IMR-90 (cell line): Measurements from ENCODE around the gene KCNAB3. TPM values are rescaled to one million over a fixed set of nuclear protein-coding genes. Genes with fewer than 3 reads are reported as not detected.
A peak's percentile ranks its signal among the peaks of the same experiment; 100 is the strongest.

Experiments used
- ATAC-seq: fragments of 200-7000 bp; cut with Tn5 transposase; 2 replicates; pipeline ENCODE4 v1.9.1; 2020; ENCODE audit warnings: low read depth, mild to moderate bottlenecking, moderate library complexity
- BruUV-seq: library from RNA; stranded (reverse); fragments of 400-500 nt; replicated peaks from 2 replicates; lab custom pipeline; 2021; lab: Mats Ljungman, UMichigan
- CTCF ChIA-PET: fragments of 300-600 bp; formaldehyde crosslinking; extraction: SDS; loops from one replicate; lab custom pipeline; 2021; ENCODE audit warnings: antibody characterized with exemption; lab: Yijun Ruan, JAX
- POLR2A ChIA-PET: fragments of 300-600 bp; sonication (Branson Sonifier 250); formaldehyde crosslinking; loops from one replicate; lab custom pipeline; 2022; ENCODE audit warnings: antibody characterized with exemption; ENCODE audit not compliant: unreplicated experiment; lab: Charles Lee
- DNase-seq: peaks from one replicate; pipeline ENCODE4 v3.0.0; 2013
- H2AFZ ChIP-seq: replicated peaks from 2 replicates; pipeline ENCODE3; 2013; ENCODE audit warnings: low read length, mild to moderate bottlenecking; ENCODE audit not compliant: poor library complexity
- H2AK5ac ChIP-seq: 2 replicates; pipeline ENCODE4 v1.6.1; 2013; ENCODE audit warnings: low read depth, low read length, inconsistent platforms
- H2AK9ac ChIP-seq: replicated peaks from 2 replicates; pipeline ENCODE3; 2013; ENCODE audit warnings: mild to moderate bottlenecking, low read depth, low read length, moderate library complexity; ENCODE audit not compliant: poor library complexity
- H2BK120ac ChIP-seq: 2 replicates; pipeline ENCODE4 v1.6.1; 2013; ENCODE audit warnings: low read depth, low read length, inconsistent platforms
- H2BK15ac ChIP-seq: 3 replicates; pipeline ENCODE4 v1.6.1; 2013; ENCODE audit warnings: low read depth, low read length, inconsistent platforms
- H2BK20ac ChIP-seq: 2 replicates; pipeline ENCODE4 v1.6.1; 2013; ENCODE audit warnings: low read depth, mild to moderate bottlenecking, inconsistent platforms, low read length, moderate library complexity
- H2BK5ac ChIP-seq: 2 replicates; pipeline ENCODE4 v1.6.1; 2013; ENCODE audit warnings: mild to moderate bottlenecking, low read depth, low read length, inconsistent platforms; ENCODE audit not compliant: poor library complexity, severe bottlenecking
- H3K14ac ChIP-seq: replicated peaks from 2 replicates; pipeline ENCODE4 v1.6.1; 2013; ENCODE audit warnings: low read depth, low read length, inconsistent platforms
- H3K18ac ChIP-seq: 2 replicates; pipeline ENCODE4 v1.6.1; 2013; ENCODE audit warnings: low read depth, low read length, control low read depth
- H3K23ac ChIP-seq: 2 replicates; pipeline ENCODE4 v1.6.1; 2013; ENCODE audit warnings: low read depth, low read length, inconsistent platforms
- H3K27ac ChIP-seq: 2 replicates; pipeline ENCODE4 v1.5.1; 2013; ENCODE audit warnings: mild to moderate bottlenecking, control low read depth, low read length; ENCODE audit not compliant: insufficient read depth
- H3K27me3 ChIP-seq: 2 replicates; pipeline ENCODE4 v1.6.1; 2013; ENCODE audit warnings: low read length; ENCODE audit not compliant: control insufficient read depth, insufficient read depth
- H3K36me3 ChIP-seq: 2 replicates; pipeline ENCODE4 v1.6.1; 2013; ENCODE audit warnings: low read length, mixed read lengths; ENCODE audit not compliant: control insufficient read depth, insufficient read depth
- H3K4ac ChIP-seq: 2 replicates; pipeline ENCODE4 v1.6.1; 2013; ENCODE audit warnings: low read depth, low read length, inconsistent platforms
- H3K4me1 ChIP-seq: 2 replicates; pipeline ENCODE4 v1.6.1; 2013; ENCODE audit warnings: low read length, mixed read lengths; ENCODE audit not compliant: control insufficient read depth, insufficient read depth
- H3K4me2 ChIP-seq: 2 replicates; pipeline ENCODE4 v1.6.1; 2013; ENCODE audit warnings: low read depth, mild to moderate bottlenecking, control low read depth, low read length, moderate library complexity
- H3K4me3 ChIP-seq: 2 replicates; pipeline ENCODE4 v1.5.1; 2013; ENCODE audit warnings: low read depth, mild to moderate bottlenecking, control low read depth, low read length, moderate library complexity; ENCODE audit not compliant: insufficient read depth
- H3K56ac ChIP-seq: 2 replicates; pipeline ENCODE4 v1.6.1; 2013; ENCODE audit warnings: low read length, inconsistent platforms; ENCODE audit not compliant: insufficient read depth; ENCODE audit errors: extremely low read depth
- H3K79me1 ChIP-seq, 2 experiments: 2 replicates each; pipeline ENCODE4 v1.6.1; 2013; ENCODE audit warnings: low read length in 2 of 2, inconsistent platforms in 1 of 2, low read depth in 1 of 2
- H3K9ac ChIP-seq: 2 replicates; pipeline ENCODE4 v1.6.1; 2013; ENCODE audit warnings: low read depth, low read length, control low read depth
- H3K9me1 ChIP-seq: 2 replicates; pipeline ENCODE4 v1.6.1; 2013; ENCODE audit warnings: low read length, inconsistent platforms; ENCODE audit not compliant: insufficient read depth
- H3K9me3 ChIP-seq: 2 replicates; pipeline ENCODE4 v1.6.1; 2013; ENCODE audit warnings: low read length; ENCODE audit not compliant: control insufficient read depth, insufficient read depth
- H4K20me1 ChIP-seq: 2 replicates; pipeline ENCODE4 v1.6.1; 2013; ENCODE audit warnings: low read length, inconsistent platforms; ENCODE audit not compliant: insufficient read depth
- H4K5ac ChIP-seq: 2 replicates; pipeline ENCODE4 v1.6.1; 2013; ENCODE audit warnings: mild to moderate bottlenecking, low read depth, low read length, control low read depth
- H4K8ac ChIP-seq, 2 experiments: 2 replicates each; pipeline ENCODE4 v1.6.1; 2013; ENCODE audit warnings: low read depth in 2 of 2, low read length in 2 of 2, control low read depth in 1 of 2, inconsistent platforms in 1 of 2
- H4K91ac ChIP-seq: 2 replicates; pipeline ENCODE4 v1.6.1; 2013; ENCODE audit warnings: low read depth, low read length, inconsistent platforms; ENCODE audit not compliant: insufficient read depth
- CTCF ChIP-seq: conservative IDR thresholded peaks from 2 replicates; pipeline ENCODE4 v1.5.1; 2012; ENCODE audit warnings: mild to moderate bottlenecking, low read depth, low read length, improper control_type of control experiment
- RAD21 ChIP-seq: IDR thresholded peaks from 2 replicates; pipeline ENCODE4 v1.6.1; 2012; ENCODE audit warnings: low read length, improper control_type of control experiment
- RFX5 ChIP-seq: IDR thresholded peaks from 2 replicates; pipeline ENCODE4 v1.8.0; 2012; ENCODE audit warnings: low read depth, mild to moderate bottlenecking, low read length, moderate library complexity
- WGBS, 2 experiments: methylation state at CpG; one replicate each; pipeline versions ENCODE4 v1.1.5 to v1.1.7; 2013; ENCODE audit warnings: missing lambda C conversion rate in 2 of 2; ENCODE audit not compliant: insufficient read length in 1 of 2; ENCODE audit errors: extremely low coverage in 2 of 2; 5-methylcytosine and 5-hydroxymethylcytosine counted together
- dilution Hi-C: fragments of 300-500 bp; cut with HindIII; formaldehyde crosslinking; loops from one replicate; pipeline ENCODE4 v1.14.3; 2018; ENCODE audit warnings: low sequenced_read_pairs; ENCODE audit not compliant: unreplicated experiment
- in situ Hi-C: fragments of 300-500 bp; cut with MboI; formaldehyde crosslinking; loops from 3 replicates; pipeline ENCODE4 v1.14.3; 2019; ENCODE audit warnings: low sequenced_read_pairs, inconsistent platforms, mixed read lengths
- intact Hi-C: fragments of 100-400 bp; cut with micrococcal nuclease; formaldehyde crosslinking; loops from 2 replicates; pipeline ENCODE4 v1.10.0; 2022
- polyA plus RNA-seq, 3 experiments: library from polyadenylated mRNA; depleted of rRNA; stranded (reverse); fragments of >200 nt; gene quantifications; 2 replicates each; pipeline ENCODE4 v1.2.3, GENCODE V29; 2012; ENCODE audit warnings: low replicate concordance in 1 of 3
- total RNA-seq: library from RNA; depleted of rRNA; stranded (reverse); fragments of >200 nt; gene quantifications from 2 replicates; pipeline ENCODE4 v1.2.3, GENCODE V29; 2012

KCNAB3 gene
- total and polyA plus RNA-seq, 2 of the 4 experiments (the other 2 are of a cell fraction): 0.36 to 4.2 TPM

DNA sequence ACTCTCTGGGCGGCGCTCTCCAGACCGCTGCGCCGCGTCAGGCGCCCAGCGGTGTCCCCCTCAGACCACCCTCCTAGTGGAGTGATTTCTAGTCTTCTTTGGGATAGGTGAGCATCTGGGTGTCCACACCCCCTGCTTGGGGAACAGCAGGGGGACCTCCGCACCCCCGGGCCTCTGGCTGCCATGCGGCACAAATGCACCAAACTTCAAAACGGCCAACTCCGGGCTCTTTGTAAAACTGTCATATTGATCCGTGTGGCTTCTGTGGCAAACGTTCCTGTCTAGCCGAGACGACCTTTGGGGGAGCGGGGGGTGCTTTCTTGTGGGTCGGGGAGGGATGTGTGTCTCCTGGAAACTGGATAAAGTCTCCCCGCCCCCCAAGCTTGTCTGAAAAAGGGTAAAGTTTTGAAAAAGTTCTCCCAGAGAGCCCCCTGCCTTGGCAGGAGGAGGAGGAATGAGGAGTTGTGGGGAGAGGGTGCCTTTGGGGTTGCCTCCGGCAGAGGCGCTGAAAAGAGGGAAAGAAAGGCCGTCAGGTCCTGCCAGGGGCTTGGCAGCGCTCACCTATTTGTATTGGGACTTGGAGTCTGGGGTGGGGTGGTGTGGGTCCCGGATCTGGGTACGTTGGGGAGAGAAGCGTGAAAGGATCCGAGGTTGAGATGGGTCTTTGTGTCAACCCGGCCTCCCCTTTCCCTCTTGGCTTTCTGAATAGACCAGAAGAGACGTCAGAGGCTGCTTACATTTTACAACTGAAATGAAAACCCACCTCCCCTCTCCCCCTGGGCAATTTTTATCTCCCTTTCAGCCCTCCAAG, 43.2 kb downstream of the KCNAB3 start:
- H2AK9ac ChIP-seq: peak overlapping the region; percentile 100
- peak overlapping the region; percentile 100 for H3K27ac ChIP-seq
- peaks cover 18% of the 10 kb centered on the region for H3K36me3 ChIP-seq
- TF ChIP-seq RFX5: no peak
- TF ChIP-seq RAD21: no peak
- 0 out of 2 replicates have a peak, but pooled peaks have one; percentile 7 for TF ChIP-seq CTCF
- peak overlapping the region; percentile 98 for H3K4me3 ChIP-seq
- peak overlapping the region; percentile 83 for H4K5ac ChIP-seq
- H4K91ac ChIP-seq: peak overlapping the region; percentile 86
- H3K14ac ChIP-seq: peak overlapping the region; percentile 84
- no peaks in the 10 kb centered on the region for H3K27me3 ChIP-seq
- H3K56ac ChIP-seq: peak overlapping the region; percentile 87
- peak overlapping the region; percentile 94 for H3K23ac ChIP-seq
- ATAC-seq: no peak
- H2BK5ac ChIP-seq: peak overlapping the region; percentile 98
- dilution Hi-C loops: no loop called here
- H3K9ac ChIP-seq: peak overlapping the region; percentile 99
- H4K8ac ChIP-seq: peak overlapping the region; percentile 36 to 78
- intact Hi-C loops: no loop called here
- H3K4me1 ChIP-seq: peaks cover 28% of the 10 kb centered on the region
- H2BK120ac ChIP-seq: peak overlapping the region; percentile 87
- H2AFZ ChIP-seq: peak overlapping the region; percentile 86
- peak overlapping the region; percentile 33; the same call in 1 of the 3 replicates for H2BK15ac ChIP-seq
- in situ Hi-C loops: no loop called here
- CTCF ChIA-PET: interaction anchor here (0.6 kb wide), 1 partner anchor 24 kb away, joined by 4 read pairs; no protein-coding TSS in a partner anchor
- WGBS, 2 experiments: 0% methylated on average over 4 of the region's 30 CpGs; no CpG with 5 or more reads in 1 of the 2 experiments
- POLR2A ChIA-PET: no interaction called here
- peaks cover 11 to 61% of the 10 kb centered on the region in 2 experiments for H3K79me1 ChIP-seq
- BruUV-seq: no TSS peak
- peak; percentile 7 for DNase-seq
- H3K9me3 ChIP-seq: no peaks in the 10 kb centered on the region
- H3K4ac ChIP-seq: peak overlapping the region; percentile 99
- peak overlapping the region; percentile 98 for H2AK5ac ChIP-seq
- peak overlapping the region; percentile 52 for H3K18ac ChIP-seq
- peaks cover 12% of the 10 kb centered on the region for H3K9me1 ChIP-seq
- peak overlapping the region; percentile 46; the same call in 1 of the 2 replicates for H2BK20ac ChIP-seq
- peak overlapping the region; percentile 99 for H3K4me2 ChIP-seq
- H4K20me1 ChIP-seq: peaks cover 14% of the 10 kb centered on the region
